HepG2 (cell line): ENCODE measurements around the gene TMEM184B. TPM values are rescaled to one million over a fixed set of nuclear protein-coding genes. Genes with fewer than 3 reads are reported as not detected.

Experiments
- ATF1 ChIP-seq: IDR thresholded peaks from 2 replicates; pipeline ENCODE4 v1.6.1; 2016; ENCODE audit warnings: mild to moderate bottlenecking, control low read depth
- CBX5 ChIP-seq: sonication (generic); formaldehyde crosslinking; IDR thresholded peaks from 2 replicates; pipeline ENCODE4 v1.4.0; 2020; ENCODE audit warnings: missing genetic modification reagents, borderline replicate concordance
- EZH2 ChIP-seq: conservative IDR thresholded peaks from 2 replicates; pipeline ENCODE4 v1.6.1; 2012; ENCODE audit warnings: mild to moderate bottlenecking, low read depth, low read length, moderate library complexity
- GZF1 ChIP-seq: sonication (generic); formaldehyde crosslinking; IDR thresholded peaks from 2 replicates; pipeline ENCODE4 v1.5.1; 2020; ENCODE audit warnings: mild to moderate bottlenecking, missing genetic modification reagents
- HBP1 ChIP-seq: IDR thresholded peaks from 2 replicates; pipeline ENCODE4 v1.6.1; 2016; ENCODE audit warnings: low read depth, control low read depth
- HNRNPLL ChIP-seq: fragments of 200-400 bp; formaldehyde crosslinking; IDR thresholded peaks from 2 replicates; pipeline ENCODE4 v1.6.1; 2017; ENCODE audit warnings: mild to moderate bottlenecking, low read depth, low read length; ENCODE audit not compliant: poor library complexity, severe bottlenecking
- HOXA3 ChIP-seq: sonication (generic); formaldehyde crosslinking; IDR thresholded peaks from 2 replicates; pipeline ENCODE4 v1.5.0; 2020; ENCODE audit warnings: missing genetic modification reagents
- IRF9 ChIP-seq: sonication (generic); formaldehyde crosslinking; IDR thresholded peaks from 2 replicates; pipeline ENCODE4 v1.8.0; 2022; ENCODE audit warnings: missing genetic modification reagents, mild to moderate bottlenecking, borderline replicate concordance
- JUND ChIP-seq: sonication (generic); formaldehyde crosslinking; IDR thresholded peaks from 2 replicates; pipeline ENCODE4 v1.8.0; 2022; ENCODE audit warnings: mild to moderate bottlenecking, missing genetic modification reagents
- KDM5B ChIP-seq: sonication (generic); formaldehyde crosslinking; IDR thresholded peaks from 2 replicates; pipeline ENCODE4 v1.4.0; 2020; ENCODE audit warnings: missing genetic modification reagents, mild to moderate bottlenecking, borderline replicate concordance
- MNT ChIP-seq: fragments of 450-650 bp; IDR thresholded peaks from 2 replicates; pipeline ENCODE4 v1.6.1; 2016
- NRL ChIP-seq: sonication (generic); formaldehyde crosslinking; IDR thresholded peaks from 2 replicates; pipeline ENCODE4 v1.5.0; 2020; ENCODE audit warnings: missing genetic modification reagents, mild to moderate bottlenecking, moderate library complexity, borderline replicate concordance
- REL ChIP-seq: sonication (generic); formaldehyde crosslinking; conservative IDR thresholded peaks from 2 replicates; pipeline ENCODE4 v1.8.0; 2022; ENCODE audit warnings: mild to moderate bottlenecking, missing genetic modification reagents, moderate library complexity
- SALL2 ChIP-seq: sonication (generic); formaldehyde crosslinking; IDR thresholded peaks from 2 replicates; pipeline ENCODE4 v1.8.1; 2023; ENCODE audit warnings: mild to moderate bottlenecking, missing genetic modification reagents, inconsistent platforms
- SAP130 ChIP-seq: IDR thresholded peaks from 2 replicates; pipeline ENCODE4 v1.6.1; 2016; ENCODE audit warnings: low read depth
- THAP7 ChIP-seq: sonication (generic); formaldehyde crosslinking; IDR thresholded peaks from 2 replicates; pipeline ENCODE4 v1.8.1; 2023; ENCODE audit warnings: mild to moderate bottlenecking, missing genetic modification reagents
- UBTF ChIP-seq: sonication (generic); formaldehyde crosslinking; IDR thresholded peaks from 2 replicates; pipeline ENCODE4 v1.4.0; 2020; ENCODE audit warnings: mild to moderate bottlenecking, missing genetic modification reagents
- XRCC5 ChIP-seq: fragments of 200-400 bp; formaldehyde crosslinking; optimal IDR thresholded peaks from 2 replicates; pipeline ENCODE3; 2017; ENCODE audit warnings: mild to moderate bottlenecking, low read length
- ZBTB20 ChIP-seq: sonication (generic); formaldehyde crosslinking; IDR thresholded peaks from 2 replicates; pipeline ENCODE4 v1.8.1; 2023; ENCODE audit warnings: missing genetic modification reagents, low read depth, mild to moderate bottlenecking, borderline replicate concordance
- ZNF496 ChIP-seq: sonication (generic); formaldehyde crosslinking; IDR thresholded peaks from 2 replicates; pipeline ENCODE4 v1.8.1; 2023; ENCODE audit warnings: mild to moderate bottlenecking, moderate library complexity, missing genetic modification reagents; ENCODE audit not compliant: insufficient replicate concordance
- ZNF674 ChIP-seq: sonication (generic); formaldehyde crosslinking; IDR thresholded peaks from 2 replicates; pipeline ENCODE4 v1.5.0; 2020; ENCODE audit warnings: low read depth, mild to moderate bottlenecking, missing genetic modification reagents
- polyA plus RNA-seq, 8 experiments: library from polyadenylated mRNA; depleted of rRNA in 3 of 8; stranded (reverse) in 7 of 8; unstranded in 1 of 8; fragments of >200 nt; fragmentation: Illumina TruSeq in 4 of 8; extraction: Trizol in 4 of 8; gene quantifications; 2 replicates each; pipeline versions ENCODE4 v1.2.1 to v1.2.3, GENCODE V29; 2011 to 2016; ENCODE audit warnings: low read depth in 4 of 8, missing spikeins in 1 of 8, mixed read lengths in 1 of 8; ENCODE audit not compliant: insufficient read depth in 1 of 8
- total RNA-seq, 5 experiments: library from RNA; depleted of rRNA; stranded (reverse); fragments of >200 nt; fragmentation: Illumina TruSeq; extraction: Trizol; gene quantifications; 2 replicates each; pipeline ENCODE4 v1.2.3, GENCODE V29; 2016; ENCODE audit warnings: low read depth in 1 of 5

TMEM184B gene
- total and polyA plus RNA-seq, 2 of the 13 experiments (the other 11 are each of a cell fraction or from before 2014, with no cell fraction given), result 15.9 to 16.0 TPM

GRCh38 chr22:38218661-38219622, 53.9 kb downstream of the TMEM184B start (continued):
- no peak for TF ChIP-seq ZNF496 (CRISPR knock-in tag)
- peak; percentile 76 for TF ChIP-seq SAP130 (CRISPR knock-in tag)
- peak; percentile 84; the same call in 1 of the 2 replicates for TF ChIP-seq IRF9 (CRISPR knock-in tag)
- TF ChIP-seq JUND (CRISPR knock-in tag), result peak; percentile 94
- peak; percentile 81; the same call in 1 of the 2 replicates for TF ChIP-seq ZBTB20 (CRISPR knock-in tag)
- TF ChIP-seq THAP7 (CRISPR knock-in tag), result no peak
- no peak for TF ChIP-seq ATF1
- peak; percentile 59; the same call in 1 of the 2 replicates for TF ChIP-seq SALL2 (CRISPR knock-in tag)
- TF ChIP-seq ZNF674 (CRISPR knock-in tag), result no peak
- TF ChIP-seq HBP1 (CRISPR knock-in tag), result no peak
- peak; percentile 78 for TF ChIP-seq KDM5B
- peak; percentile 52; the same call in 1 of the 2 replicates for TF ChIP-seq CBX5 (CRISPR knock-in tag)
- TF ChIP-seq HNRNPLL, result peak; percentile 65
- TF ChIP-seq NRL (CRISPR knock-in tag), result peak; percentile 67; the same call in 1 of the 2 replicates
- 0 out of 2 replicates have a peak, but pooled peaks have one; percentile 69 for TF ChIP-seq REL (CRISPR knock-in tag)
- TF ChIP-seq UBTF (CRISPR knock-in tag), result peak; percentile 60
- no peak for TF ChIP-seq GZF1
- no peak for TF ChIP-seq EZH2
- TF ChIP-seq HOXA3 (CRISPR knock-in tag), result peak; percentile 67; the same call in 1 of the 2 replicates
- TF ChIP-seq XRCC5, result peak; percentile 41
- no peak for TF ChIP-seq MNT
